IMR-90 (cell line): ENCODE measurements around the gene TEX264. TPM values are rescaled to one million over a fixed set of nuclear protein-coding genes. Genes with fewer than 3 reads are reported as not detected.

Experiments used
- ATAC-seq: fragments of 200-7000 bp; cut with Tn5 transposase; 2 replicates; pipeline ENCODE4 v1.9.1; 2020; ENCODE audit warnings: low read depth, mild to moderate bottlenecking, moderate library complexity
- BruUV-seq: library from RNA; stranded (reverse); fragments of 400-500 nt; replicated peaks from 2 replicates; lab custom pipeline; 2021; lab: Mats Ljungman, UMichigan
- CTCF ChIA-PET: fragments of 300-600 bp; formaldehyde crosslinking; extraction: SDS; loops from one replicate; lab custom pipeline; 2021; ENCODE audit warnings: antibody characterized with exemption; lab: Yijun Ruan, JAX
- POLR2A ChIA-PET: fragments of 300-600 bp; sonication (Branson Sonifier 250); formaldehyde crosslinking; loops from one replicate; lab custom pipeline; 2022; ENCODE audit warnings: antibody characterized with exemption; ENCODE audit not compliant: unreplicated experiment; lab: Charles Lee
- DNase-seq: peaks from one replicate; pipeline ENCODE4 v3.0.0; 2013
- H2AFZ ChIP-seq: replicated peaks from 2 replicates; pipeline ENCODE3; 2013; ENCODE audit warnings: low read length, mild to moderate bottlenecking; ENCODE audit not compliant: poor library complexity
- H2AK5ac ChIP-seq: 2 replicates; pipeline ENCODE4 v1.6.1; 2013; ENCODE audit warnings: low read depth, low read length, inconsistent platforms
- H2AK9ac ChIP-seq: replicated peaks from 2 replicates; pipeline ENCODE3; 2013; ENCODE audit warnings: mild to moderate bottlenecking, low read depth, low read length, moderate library complexity; ENCODE audit not compliant: poor library complexity
- H2BK120ac ChIP-seq: 2 replicates; pipeline ENCODE4 v1.6.1; 2013; ENCODE audit warnings: low read depth, low read length, inconsistent platforms
- H2BK15ac ChIP-seq: 3 replicates; pipeline ENCODE4 v1.6.1; 2013; ENCODE audit warnings: low read depth, low read length, inconsistent platforms
- H2BK20ac ChIP-seq: 2 replicates; pipeline ENCODE4 v1.6.1; 2013; ENCODE audit warnings: low read depth, mild to moderate bottlenecking, inconsistent platforms, low read length, moderate library complexity
- H2BK5ac ChIP-seq: 2 replicates; pipeline ENCODE4 v1.6.1; 2013; ENCODE audit warnings: mild to moderate bottlenecking, low read depth, low read length, inconsistent platforms; ENCODE audit not compliant: poor library complexity, severe bottlenecking
- H3K14ac ChIP-seq: replicated peaks from 2 replicates; pipeline ENCODE4 v1.6.1; 2013; ENCODE audit warnings: low read depth, low read length, inconsistent platforms
- H3K18ac ChIP-seq: 2 replicates; pipeline ENCODE4 v1.6.1; 2013; ENCODE audit warnings: low read depth, low read length, control low read depth
- H3K23ac ChIP-seq: 2 replicates; pipeline ENCODE4 v1.6.1; 2013; ENCODE audit warnings: low read depth, low read length, inconsistent platforms
- H3K27ac ChIP-seq: 2 replicates; pipeline ENCODE4 v1.5.1; 2013; ENCODE audit warnings: mild to moderate bottlenecking, control low read depth, low read length; ENCODE audit not compliant: insufficient read depth
- H3K27me3 ChIP-seq: 2 replicates; pipeline ENCODE4 v1.6.1; 2013; ENCODE audit warnings: low read length; ENCODE audit not compliant: control insufficient read depth, insufficient read depth
- H3K36me3 ChIP-seq: 2 replicates; pipeline ENCODE4 v1.6.1; 2013; ENCODE audit warnings: low read length, mixed read lengths; ENCODE audit not compliant: control insufficient read depth, insufficient read depth
- H3K4ac ChIP-seq: 2 replicates; pipeline ENCODE4 v1.6.1; 2013; ENCODE audit warnings: low read depth, low read length, inconsistent platforms
- H3K4me1 ChIP-seq: 2 replicates; pipeline ENCODE4 v1.6.1; 2013; ENCODE audit warnings: low read length, mixed read lengths; ENCODE audit not compliant: control insufficient read depth, insufficient read depth
- H3K4me2 ChIP-seq: 2 replicates; pipeline ENCODE4 v1.6.1; 2013; ENCODE audit warnings: low read depth, mild to moderate bottlenecking, control low read depth, low read length, moderate library complexity
- H3K4me3 ChIP-seq: 2 replicates; pipeline ENCODE4 v1.5.1; 2013; ENCODE audit warnings: low read depth, mild to moderate bottlenecking, control low read depth, low read length, moderate library complexity; ENCODE audit not compliant: insufficient read depth
- H3K56ac ChIP-seq: 2 replicates; pipeline ENCODE4 v1.6.1; 2013; ENCODE audit warnings: low read length, inconsistent platforms; ENCODE audit not compliant: insufficient read depth; ENCODE audit errors: extremely low read depth
- H3K79me1 ChIP-seq, 2 experiments: 2 replicates each; pipeline ENCODE4 v1.6.1; 2013; ENCODE audit warnings: low read length in 2 of 2, inconsistent platforms in 1 of 2, low read depth in 1 of 2
- H3K9ac ChIP-seq: 2 replicates; pipeline ENCODE4 v1.6.1; 2013; ENCODE audit warnings: low read depth, low read length, control low read depth
- H3K9me1 ChIP-seq: 2 replicates; pipeline ENCODE4 v1.6.1; 2013; ENCODE audit warnings: low read length, inconsistent platforms; ENCODE audit not compliant: insufficient read depth
- H3K9me3 ChIP-seq: 2 replicates; pipeline ENCODE4 v1.6.1; 2013; ENCODE audit warnings: low read length; ENCODE audit not compliant: control insufficient read depth, insufficient read depth
- H4K20me1 ChIP-seq: 2 replicates; pipeline ENCODE4 v1.6.1; 2013; ENCODE audit warnings: low read length, inconsistent platforms; ENCODE audit not compliant: insufficient read depth
- H4K5ac ChIP-seq: 2 replicates; pipeline ENCODE4 v1.6.1; 2013; ENCODE audit warnings: mild to moderate bottlenecking, low read depth, low read length, control low read depth
- H4K8ac ChIP-seq, 2 experiments: 2 replicates each; pipeline ENCODE4 v1.6.1; 2013; ENCODE audit warnings: low read depth in 2 of 2, low read length in 2 of 2, control low read depth in 1 of 2, inconsistent platforms in 1 of 2
- H4K91ac ChIP-seq: 2 replicates; pipeline ENCODE4 v1.6.1; 2013; ENCODE audit warnings: low read depth, low read length, inconsistent platforms; ENCODE audit not compliant: insufficient read depth
- CEBPB ChIP-seq: IDR thresholded peaks from 2 replicates; pipeline ENCODE4 v1.6.1; 2012; ENCODE audit warnings: low read depth, low read length, improper control_type of control experiment
- CHD1 ChIP-seq: IDR thresholded peaks from 2 replicates; pipeline ENCODE4 v1.6.1; 2012; ENCODE audit warnings: low read depth, low read length, improper control_type of control experiment
- FOS ChIP-seq: fragments of 150-350 bp; IDR thresholded peaks from 2 replicates; pipeline ENCODE4 v1.6.1; 2016; ENCODE audit warnings: low read depth, low read length
- MAFK ChIP-seq: IDR thresholded peaks from 2 replicates; pipeline ENCODE4 v1.6.1; 2012; ENCODE audit warnings: low read depth, low read length, improper control_type of control experiment
- MAZ ChIP-seq: IDR thresholded peaks from 2 replicates; pipeline ENCODE4 v1.6.1; 2012; ENCODE audit warnings: low read depth, mild to moderate bottlenecking, low read length, improper control_type of control experiment, moderate library complexity, borderline replicate concordance
- MXI1 ChIP-seq: IDR thresholded peaks from 2 replicates; pipeline ENCODE4 v1.6.1; 2012; ENCODE audit warnings: low read depth, mild to moderate bottlenecking, low read length, moderate library complexity, borderline replicate concordance
- NFE2L2 ChIP-seq: fragments of 150-350 bp; IDR thresholded peaks from 2 replicates; pipeline ENCODE4 v1.6.1; 2016; ENCODE audit warnings: low read depth, mild to moderate bottlenecking, low read length
- RAD21 ChIP-seq: IDR thresholded peaks from 2 replicates; pipeline ENCODE4 v1.6.1; 2012; ENCODE audit warnings: low read length, improper control_type of control experiment
- RCOR1 ChIP-seq: IDR thresholded peaks from 2 replicates; pipeline ENCODE4 v1.6.1; 2012; ENCODE audit warnings: mild to moderate bottlenecking, low read length, improper control_type of control experiment; ENCODE audit not compliant: insufficient replicate concordance
- RFX5 ChIP-seq: IDR thresholded peaks from 2 replicates; pipeline ENCODE4 v1.8.0; 2012; ENCODE audit warnings: low read depth, mild to moderate bottlenecking, low read length, moderate library complexity
- SMC3 ChIP-seq: fragments of 150-350 bp; IDR thresholded peaks from 2 replicates; pipeline ENCODE4 v1.6.1; 2016; ENCODE audit warnings: low read depth, mild to moderate bottlenecking, antibody characterized with exemption, low read length, moderate library complexity
- WGBS, 2 experiments: methylation state at CpG; one replicate each; pipeline versions ENCODE4 v1.1.5 to v1.1.7; 2013; ENCODE audit warnings: missing lambda C conversion rate in 2 of 2; ENCODE audit not compliant: insufficient read length in 1 of 2; ENCODE audit errors: extremely low coverage in 2 of 2; 5-methylcytosine and 5-hydroxymethylcytosine counted together
- dilution Hi-C: fragments of 300-500 bp; cut with HindIII; formaldehyde crosslinking; loops from one replicate; pipeline ENCODE4 v1.14.3; 2018; ENCODE audit warnings: low sequenced_read_pairs; ENCODE audit not compliant: unreplicated experiment
- in situ Hi-C: fragments of 300-500 bp; cut with MboI; formaldehyde crosslinking; loops from 3 replicates; pipeline ENCODE4 v1.14.3; 2019; ENCODE audit warnings: low sequenced_read_pairs, inconsistent platforms, mixed read lengths
- intact Hi-C: fragments of 100-400 bp; cut with micrococcal nuclease; formaldehyde crosslinking; loops from 2 replicates; pipeline ENCODE4 v1.10.0; 2022
- polyA plus RNA-seq, 3 experiments: library from polyadenylated mRNA; depleted of rRNA; stranded (reverse); fragments of >200 nt; gene quantifications; 2 replicates each; pipeline ENCODE4 v1.2.3, GENCODE V29; 2012; ENCODE audit warnings: low replicate concordance in 1 of 3
- total RNA-seq: library from RNA; depleted of rRNA; stranded (reverse); fragments of >200 nt; gene quantifications from 2 replicates; pipeline ENCODE4 v1.2.3, GENCODE V29; 2012
- TF ChIP-seq, protein P1 (sequence below): conservative IDR thresholded peaks from 2 replicates; pipeline ENCODE4 v1.5.1; 2012; ENCODE audit warnings: mild to moderate bottlenecking, low read depth, low read length, improper control_type of control experiment
- TF ChIP-seq, protein P2 (sequence below): fragments of 150-350 bp; IDR thresholded peaks from 2 replicates; pipeline ENCODE4 v1.6.1; 2016; ENCODE audit warnings: low read depth, mild to moderate bottlenecking, low read length, moderate library complexity, borderline replicate concordance

TEX264 gene
- total and polyA plus RNA-seq, 2 of the 4 experiments (the other 2 are of a cell fraction) = 30.3 to 45.0 TPM

DNA sequence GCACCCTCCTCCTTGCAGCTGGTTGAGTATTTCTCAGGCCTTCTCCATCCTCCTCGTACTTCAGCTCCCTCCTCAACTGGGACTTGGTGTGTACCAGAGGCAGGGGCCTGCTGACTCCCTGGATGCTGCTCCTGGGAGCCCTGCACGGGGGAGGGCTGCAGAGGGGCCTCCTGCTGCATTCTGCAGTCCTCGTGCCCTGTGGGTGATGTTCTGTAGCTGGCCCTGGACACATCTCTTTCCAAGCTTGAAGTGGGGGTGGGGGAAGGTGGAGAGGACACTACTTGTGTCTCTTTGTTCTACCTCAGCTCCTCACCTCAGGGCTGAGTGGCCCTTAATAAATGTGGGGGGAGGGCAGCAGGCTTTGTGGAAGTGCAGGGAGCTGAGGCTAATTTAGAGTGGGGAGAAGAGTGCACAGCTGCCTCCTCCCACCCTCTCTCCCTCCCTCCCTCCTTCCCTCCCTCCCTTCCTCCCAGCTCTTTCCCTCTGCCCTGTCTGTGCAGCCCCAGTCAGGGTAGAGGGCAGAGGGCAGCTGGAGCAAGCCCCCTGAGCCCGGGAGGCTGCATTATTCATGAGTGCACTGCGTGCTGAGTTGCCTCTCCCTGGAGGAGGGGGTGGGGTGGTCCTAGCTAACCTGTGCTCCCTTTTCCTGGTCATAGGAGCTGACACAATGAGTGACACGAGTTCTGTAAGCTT lies 32.2 kb downstream of the TEX264 start:
- ATAC-seq = no peak

More for the DNA sequence above, 32.2 kb downstream of the TEX264 start:
- no peak overlapping the region for H3K9ac ChIP-seq
- no peak overlapping the region for H2BK120ac ChIP-seq
- H4K91ac ChIP-seq = no peak overlapping the region
- 40% methylated on average over 1 of the region's 6 CpGs; no CpG with 5 or more reads in 1 of the 2 experiments for WGBS, 2 experiments
- no TSS peak for BruUV-seq
- no peak overlapping the region for H3K23ac ChIP-seq
- TF ChIP-seq, protein P1, sequence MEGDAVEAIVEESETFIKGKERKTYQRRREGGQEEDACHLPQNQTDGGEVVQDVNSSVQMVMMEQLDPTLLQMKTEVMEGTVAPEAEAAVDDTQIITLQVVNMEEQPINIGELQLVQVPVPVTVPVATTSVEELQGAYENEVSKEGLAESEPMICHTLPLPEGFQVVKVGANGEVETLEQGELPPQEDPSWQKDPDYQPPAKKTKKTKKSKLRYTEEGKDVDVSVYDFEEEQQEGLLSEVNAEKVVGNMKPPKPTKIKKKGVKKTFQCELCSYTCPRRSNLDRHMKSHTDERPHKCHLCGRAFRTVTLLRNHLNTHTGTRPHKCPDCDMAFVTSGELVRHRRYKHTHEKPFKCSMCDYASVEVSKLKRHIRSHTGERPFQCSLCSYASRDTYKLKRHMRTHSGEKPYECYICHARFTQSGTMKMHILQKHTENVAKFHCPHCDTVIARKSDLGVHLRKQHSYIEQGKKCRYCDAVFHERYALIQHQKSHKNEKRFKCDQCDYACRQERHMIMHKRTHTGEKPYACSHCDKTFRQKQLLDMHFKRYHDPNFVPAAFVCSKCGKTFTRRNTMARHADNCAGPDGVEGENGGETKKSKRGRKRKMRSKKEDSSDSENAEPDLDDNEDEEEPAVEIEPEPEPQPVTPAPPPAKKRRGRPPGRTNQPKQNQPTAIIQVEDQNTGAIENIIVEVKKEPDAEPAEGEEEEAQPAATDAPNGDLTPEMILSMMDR = no peak
- TF ChIP-seq MAFK = no peak
- no peak for TF ChIP-seq CHD1
- TF ChIP-seq RCOR1 = no peak
- no peak for TF ChIP-seq RFX5
- no peak for TF ChIP-seq SMC3
- no peak for TF ChIP-seq MXI1
- no peak for TF ChIP-seq MAZ
- no peak for TF ChIP-seq NFE2L2
- TF ChIP-seq CEBPB = no peak
- TF ChIP-seq, protein P2, sequence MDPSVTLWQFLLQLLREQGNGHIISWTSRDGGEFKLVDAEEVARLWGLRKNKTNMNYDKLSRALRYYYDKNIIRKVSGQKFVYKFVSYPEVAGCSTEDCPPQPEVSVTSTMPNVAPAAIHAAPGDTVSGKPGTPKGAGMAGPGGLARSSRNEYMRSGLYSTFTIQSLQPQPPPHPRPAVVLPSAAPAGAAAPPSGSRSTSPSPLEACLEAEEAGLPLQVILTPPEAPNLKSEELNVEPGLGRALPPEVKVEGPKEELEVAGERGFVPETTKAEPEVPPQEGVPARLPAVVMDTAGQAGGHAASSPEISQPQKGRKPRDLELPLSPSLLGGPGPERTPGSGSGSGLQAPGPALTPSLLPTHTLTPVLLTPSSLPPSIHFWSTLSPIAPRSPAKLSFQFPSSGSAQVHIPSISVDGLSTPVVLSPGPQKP = no peak
- no peak for TF ChIP-seq FOS
- no peak for TF ChIP-seq RAD21
- H3K56ac ChIP-seq = no peak overlapping the region
- H3K27ac ChIP-seq = no peak overlapping the region
- H3K4me3 ChIP-seq = no peak overlapping the region
- no peak overlapping the region for H2AFZ ChIP-seq
- no peak overlapping the region for H2BK5ac ChIP-seq
- peaks cover 8% of the 10 kb centered on the region; the same call in 1 of the 2 replicates for H3K27me3 ChIP-seq
- intact Hi-C loops = no loop called here
- H3K18ac ChIP-seq = no peak overlapping the region
- no peak overlapping the region for H4K5ac ChIP-seq
- no peak overlapping the region for H2AK9ac ChIP-seq
- peaks cover 3% of the 10 kb centered on the region; the same call in 1 of the 2 replicates for H3K9me1 ChIP-seq
- no peak overlapping the region for H2BK15ac ChIP-seq
- no peak overlapping the region for H3K4me2 ChIP-seq
- H3K79me1 ChIP-seq = no peaks in the 10 kb centered on the region
- H3K4me1 ChIP-seq = no peaks in the 10 kb centered on the region
- dilution Hi-C loops = no loop called here
- H3K36me3 ChIP-seq = peaks cover 21% of the 10 kb centered on the region
- H3K9me3 ChIP-seq = no peaks in the 10 kb centered on the region
- peaks cover 24% of the 10 kb centered on the region for H4K20me1 ChIP-seq
- POLR2A ChIA-PET = no interaction called here
- H2BK20ac ChIP-seq = no peak overlapping the region
- CTCF ChIA-PET = interaction anchor here (1.9 kb wide), 1 partner anchor 21 kb away, joined by 4 read pairs; no protein-coding TSS in a partner anchor
- no peak for DNase-seq
- no peak overlapping the region for H3K14ac ChIP-seq
- no peak overlapping the region for H2AK5ac ChIP-seq
- H4K8ac ChIP-seq = no peak overlapping the region
- in situ Hi-C loops = no loop called here
- H3K4ac ChIP-seq = no peak overlapping the region
